GM12891 (cell line): ENCODE measurements around the gene LRP3.

Experiments
- DNase-seq: peaks from one replicate; pipeline ENCODE4 v3.0.0; 2011; ENCODE audit warnings: low spot score; ENCODE audit not compliant: insufficient read length
- FAIRE-seq: peaks from 2 replicates; lab custom pipeline; 2011; peaks lifted over from hg19 to GRCh38; lab: Jason Lieb, UNC
- PAX5 ChIP-seq: IDR thresholded peaks from 2 replicates; pipeline ENCODE4 v1.6.1; 2011; ENCODE audit warnings: low read length, moderate library complexity, mild to moderate bottlenecking; ENCODE audit not compliant: insufficient read depth, severe bottlenecking
- POLR2A ChIP-seq: IDR thresholded peaks from 2 replicates; pipeline ENCODE4 v1.6.1; 2011; ENCODE audit warnings: low read depth, low read length, control low read depth
- POLR2AphosphoS5 ChIP-seq: IDR thresholded peaks from 2 replicates; pipeline ENCODE4 v1.6.1; 2011; ENCODE audit warnings: low read depth, low read length, control low read depth
- POU2F2 ChIP-seq: IDR thresholded peaks from 2 replicates; pipeline ENCODE4 v1.6.1; 2011; ENCODE audit warnings: low read depth, mild to moderate bottlenecking, control low read depth, low read length, moderate library complexity
- SPI1 ChIP-seq: IDR thresholded peaks from 2 replicates; pipeline ENCODE4 v1.6.1; 2011; ENCODE audit warnings: low read depth, low read length, control low read depth
- TAF1 ChIP-seq: IDR thresholded peaks from 2 replicates; pipeline ENCODE4 v1.6.1; 2011; ENCODE audit warnings: low read depth, low read length, control low read depth

The LRP3 gene

GRCh38 chr19:33201886-33202545, 7.9 kb downstream of the LRP3 start:
- no peak for FAIRE-seq
- TF ChIP-seq PAX5 (no peak), TAF1 (no peak), POLR2AphosphoS5 (no peak), POU2F2 (no peak)

GRCh38 chr19:33202546-33203507, 8.7 kb downstream of the LRP3 start:
- TF ChIP-seq SPI1: no peak
- TF ChIP-seq POLR2A: no peak
- TF ChIP-seq TAF1: no peak
- TF ChIP-seq POU2F2: no peak
- DNase-seq: no peak
- FAIRE-seq: peak; percentile 48

More at GRCh38 chr19:33201886-33202545, 7.9 kb downstream of the LRP3 start:
- DNase-seq: no peak

- FAIRE-seq (no peak), DNase-seq (no peak)
- TF ChIP-seq POLR2A (no peak), SPI1 (no peak), PAX5 (no peak), POLR2AphosphoS5 (no peak), POU2F2 (no peak), TAF1 (no peak)
Measured at GRCh38 chr19:33203529-33203928, 9.4 kb downstream of the LRP3 start.

- no peak for FAIRE-seq
- TF ChIP-seq TAF1 (no peak), POU2F2 (no peak), SPI1 (no peak), PAX5 (no peak), POLR2AphosphoS5 (no peak)
- no peak for DNase-seq
Measured at GRCh38 chr19:33204136-33204973, 10.2 kb downstream of the LRP3 start.

- FAIRE-seq: no peak
- TF ChIP-seq POLR2A: no peak
- no peak for TF ChIP-seq PAX5
- no peak for TF ChIP-seq POU2F2
- DNase-seq: no peak
Measured at GRCh38 chr19:33205110-33205509, 11.0 kb downstream of the LRP3 start.

GRCh38 chr19:33205531-33206260, 11.6 kb downstream of the LRP3 start:
- TF ChIP-seq TAF1 (no peak), POU2F2 (no peak), POLR2AphosphoS5 (no peak), POLR2A (no peak), PAX5 (no peak), SPI1 (no peak)
- FAIRE-seq (no peak), DNase-seq (no peak)

- no peak for TF ChIP-seq PAX5
- no peak for TF ChIP-seq POLR2AphosphoS5
- TF ChIP-seq POLR2A: no peak
- no peak for TF ChIP-seq SPI1
- no peak for TF ChIP-seq POU2F2
- no peak for DNase-seq
- no peak for FAIRE-seq
Measured at GRCh38 chr19:33206261-33207039, 12.3 kb downstream of the LRP3 start.

- no peak for DNase-seq
- TF ChIP-seq POLR2AphosphoS5 (no peak), POLR2A (no peak), POU2F2 (no peak), PAX5 (no peak), TAF1 (no peak), SPI1 (no peak)
- no peak for FAIRE-seq
Measured at GRCh38 chr19:33207040-33207620, 13.0 kb downstream of the LRP3 start.

GRCh38 chr19:33207903-33208302, 13.8 kb downstream of the LRP3 start:
- no peak for TF ChIP-seq POLR2A
- no peak for TF ChIP-seq PAX5
- TF ChIP-seq TAF1: no peak
- TF ChIP-seq SPI1: no peak
- TF ChIP-seq POU2F2: no peak
- TF ChIP-seq POLR2AphosphoS5: no peak
- DNase-seq (no peak), FAIRE-seq (no peak)
